ENCODE results near the gene SLC38A11.
"Not testable (repeated sequence)": the region's sequence is repeated elsewhere in the genome, so short reads cannot be mapped to it uniquely, and the experiment has no call there.

SLC38A11 gene

GRCh38 chr2:164954954-164955701 lies at the start of gene SLC38A11:
Gene SLC38A11 (minus strand): TSS chr2:164955525. CDS start chr2:164955247, 278 bp downstream.
- no peak for TF ChIP-seq OSR1 (CRISPR knock-in tag; IDR thresholded peaks at IDR 0.05)
- no peak for TF ChIP-seq BACH2 (CRISPR knock-in tag; IDR thresholded peaks at IDR 0.05; ENCODE audit: borderline replicate concordance)
- no peak for TF ChIP-seq RARB (CRISPR knock-in tag; IDR thresholded peaks at IDR 0.05)
- no peak for TF ChIP-seq PATZ1 (CRISPR knock-in tag; IDR thresholded peaks at IDR 0.05; ENCODE audit: borderline replicate concordance)
- TF ChIP-seq TSHZ2 (CRISPR knock-in tag; IDR thresholded peaks at IDR 0.05) = no peak
- no peak for TF ChIP-seq ARNTL (CRISPR knock-in tag; IDR thresholded peaks at IDR 0.05; ENCODE audit: borderline replicate concordance, low read depth)
- no peak for TF ChIP-seq ESRRG (CRISPR knock-in tag; IDR thresholded peaks at IDR 0.05)
- TF ChIP-seq ZNF8 (CRISPR knock-in tag; IDR thresholded peaks at IDR 0.05) = no peak
- peak; percentile 79 for ATAC-seq

- TF ChIP-seq ZNF8 (CRISPR knock-in tag; IDR thresholded peaks at IDR 0.05) (no peak), PPARA (CRISPR knock-in tag; IDR thresholded peaks at IDR 0.05; ENCODE audit: borderline replicate concordance) (no peak), ZNF565 (CRISPR knock-in tag; conservative IDR thresholded peaks at IDR 0.05; ENCODE audit: low read depth) (no peak), GLIS3 (CRISPR knock-in tag; IDR thresholded peaks at IDR 0.05) (no peak)
- no peak for ATAC-seq
These were observed 48.3 kb upstream of the SLC38A11 start for GRCh38 chr2:165003443-165004130.

GRCh38 chr2:165002638-165003037 lies 47.3 kb upstream of the SLC38A11 start:
- no peak for ATAC-seq

GRCh38 chr2:164994664-164995299 lies 39.5 kb upstream of the SLC38A11 start:
- not testable (repeated sequence) for ATAC-seq

More at GRCh38 chr2:165002638-165003037, 47.3 kb upstream of the SLC38A11 start:
- TF ChIP-seq RARB (CRISPR knock-in tag; IDR thresholded peaks at IDR 0.05) (no peak), PPARA (CRISPR knock-in tag; IDR thresholded peaks at IDR 0.05; ENCODE audit: borderline replicate concordance) (no peak), ZNF565 (CRISPR knock-in tag; conservative IDR thresholded peaks at IDR 0.05; ENCODE audit: low read depth) (no peak), CREB5 (CRISPR knock-in tag; IDR thresholded peaks at IDR 0.05; ENCODE audit: low read depth) (no peak), SNAI2 (CRISPR knock-in tag; IDR thresholded peaks at IDR 0.05) (no peak)

- no peak for ATAC-seq
- TF ChIP-seq OSR1 (CRISPR knock-in tag; IDR thresholded peaks at IDR 0.05) = no peak
- TF ChIP-seq GLIS3 (CRISPR knock-in tag; IDR thresholded peaks at IDR 0.05) = no peak
These were observed 38.1 kb upstream of the SLC38A11 start for GRCh38 chr2:164993287-164994016.

- peak; percentile 75 for ATAC-seq
- TF ChIP-seq PATZ1 (CRISPR knock-in tag; IDR thresholded peaks at IDR 0.05; ENCODE audit: borderline replicate concordance) (no peak), PPARA (CRISPR knock-in tag; IDR thresholded peaks at IDR 0.05; ENCODE audit: borderline replicate concordance) (no peak), ZNF565 (CRISPR knock-in tag; conservative IDR thresholded peaks at IDR 0.05; ENCODE audit: low read depth) (no peak), BACH2 (CRISPR knock-in tag; IDR thresholded peaks at IDR 0.05; ENCODE audit: borderline replicate concordance) (no peak), OSR1 (CRISPR knock-in tag; IDR thresholded peaks at IDR 0.05) (no peak), TOX (CRISPR knock-in tag; IDR thresholded peaks at IDR 0.05; ENCODE audit: borderline replicate concordance) (no peak), POU6F1 (CRISPR knock-in tag; IDR thresholded peaks at IDR 0.05; ENCODE audit: borderline replicate concordance, low read depth) (no peak), ZFP3 (CRISPR knock-in tag; IDR thresholded peaks at IDR 0.05) (no peak), ESRRG (CRISPR knock-in tag; IDR thresholded peaks at IDR 0.05) (no peak), SNAI2 (CRISPR knock-in tag; IDR thresholded peaks at IDR 0.05) (no peak), GLIS3 (CRISPR knock-in tag; IDR thresholded peaks at IDR 0.05) (no peak)
These were observed 37.5 kb upstream of the SLC38A11 start for GRCh38 chr2:164992818-164993217.

GRCh38 chr2:164992093-164992454 lies 36.7 kb upstream of the SLC38A11 start:
- peak; percentile 23 for ATAC-seq

Data from SK-N-SH treated with all-trans-retinoic acid at 6 μM for 48 hours (cell line).